GM21515 (cell line): ENCODE results near the gene TMEM179.
"Not testable (repeated sequence)": the region's sequence is repeated elsewhere in the genome, so short reads cannot be mapped to it uniquely, and the experiment has no call there.

Experiments used
- ATAC-seq: cut with Tn5 transposase; IDR thresholded peaks from one replicate; pipeline ENCODE4 v1.9.1; 2021; ENCODE audit not compliant: unreplicated experiment

TMEM179 gene

DNA sequence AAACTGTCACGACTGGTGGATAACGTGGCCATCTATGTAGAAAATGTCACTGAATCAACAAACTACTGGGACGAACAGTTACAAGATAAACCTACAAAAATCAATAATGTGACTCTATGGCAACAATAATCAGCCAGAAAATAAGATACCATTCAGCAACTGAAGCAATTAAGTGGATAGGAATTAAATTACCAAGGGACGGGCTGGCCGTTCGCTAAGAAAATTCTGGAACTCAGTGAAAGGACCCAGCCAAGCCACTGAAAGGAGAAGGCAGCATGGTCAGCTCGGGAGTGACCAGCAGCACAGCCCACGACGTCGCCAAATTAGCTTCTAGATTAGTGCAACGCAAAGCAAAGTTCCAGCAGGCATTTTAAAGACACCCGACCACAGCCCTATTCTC, 33.6 kb upstream of the TMEM179 start:
- ATAC-seq, result no peak

DNA sequence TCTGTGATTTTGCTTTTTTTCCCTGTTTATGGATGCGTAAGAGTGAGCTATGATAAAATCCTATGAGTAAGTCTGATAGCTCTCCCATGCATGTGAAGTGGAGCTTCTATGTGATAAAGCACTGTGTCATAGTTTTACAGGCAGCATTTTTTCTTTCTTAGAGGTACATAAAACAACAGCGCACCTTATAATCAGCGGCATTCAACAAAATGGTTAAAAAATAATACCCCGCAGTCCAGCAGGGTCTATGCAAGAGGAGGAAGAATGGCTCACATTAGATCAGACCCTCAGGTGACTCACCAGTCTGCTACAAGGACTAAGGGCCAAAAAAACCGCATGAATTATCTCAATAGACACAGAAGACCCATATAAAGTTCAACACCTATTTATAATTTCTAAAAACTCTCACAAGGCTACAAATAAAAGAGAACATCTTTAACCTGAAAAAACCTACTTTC, 33.0 kb upstream of the TMEM179 start:
- ATAC-seq, result no peak

DNA sequence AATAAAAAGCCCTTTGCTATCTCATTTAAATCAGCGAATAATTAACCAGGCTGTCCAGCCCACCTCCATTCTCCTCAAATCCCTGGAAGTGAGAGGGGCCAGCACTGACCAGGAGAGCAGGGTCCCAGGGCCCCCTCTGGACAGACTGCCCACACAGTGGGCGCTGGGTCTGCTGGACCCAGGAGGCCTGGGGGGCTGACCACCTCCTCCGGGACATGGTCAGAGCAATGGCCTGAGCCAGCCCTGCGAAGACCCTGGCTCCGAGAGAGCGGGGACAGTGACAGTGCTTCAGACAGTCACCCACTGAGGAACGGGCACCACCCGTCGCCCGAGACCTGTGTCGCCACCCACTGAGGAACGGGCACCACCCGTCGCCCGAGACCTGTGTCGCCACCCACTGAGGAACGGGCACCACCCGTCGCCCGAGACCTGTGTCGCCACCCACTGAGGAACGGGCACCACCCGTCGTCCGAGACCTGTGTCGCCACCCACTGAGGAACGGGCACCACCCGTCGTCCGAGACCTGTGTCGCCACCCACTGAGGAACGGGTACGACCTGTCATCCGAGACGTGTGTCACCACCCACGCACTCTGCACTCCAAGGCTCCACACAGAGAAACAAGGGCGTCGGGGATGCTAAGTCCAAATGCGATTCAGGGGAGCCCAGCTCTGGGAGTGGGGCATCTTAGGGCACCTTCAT, 32.4 kb upstream of the TMEM179 start:
- ATAC-seq, result not testable (repeated sequence)

DNA sequence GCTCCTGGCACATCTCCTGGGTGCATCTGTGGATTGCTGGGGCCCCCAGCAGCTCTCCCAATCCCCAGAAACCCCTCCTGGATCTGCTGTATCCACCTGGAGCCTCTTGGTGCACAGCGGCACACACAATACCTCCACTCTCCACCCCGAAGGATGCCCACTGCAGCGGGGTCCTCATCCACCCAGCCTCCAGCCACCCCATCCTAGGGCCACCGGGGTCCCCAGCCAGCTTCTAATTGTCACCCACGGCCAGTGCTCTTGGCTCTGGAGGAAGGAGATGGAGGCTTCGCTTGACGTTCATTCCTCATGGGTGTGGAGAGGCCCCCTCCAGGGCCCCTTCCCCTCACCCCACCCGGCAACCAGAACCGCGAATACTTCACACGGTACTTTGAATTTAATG, 31.6 kb upstream of the TMEM179 start:
- no peak for ATAC-seq

DNA sequence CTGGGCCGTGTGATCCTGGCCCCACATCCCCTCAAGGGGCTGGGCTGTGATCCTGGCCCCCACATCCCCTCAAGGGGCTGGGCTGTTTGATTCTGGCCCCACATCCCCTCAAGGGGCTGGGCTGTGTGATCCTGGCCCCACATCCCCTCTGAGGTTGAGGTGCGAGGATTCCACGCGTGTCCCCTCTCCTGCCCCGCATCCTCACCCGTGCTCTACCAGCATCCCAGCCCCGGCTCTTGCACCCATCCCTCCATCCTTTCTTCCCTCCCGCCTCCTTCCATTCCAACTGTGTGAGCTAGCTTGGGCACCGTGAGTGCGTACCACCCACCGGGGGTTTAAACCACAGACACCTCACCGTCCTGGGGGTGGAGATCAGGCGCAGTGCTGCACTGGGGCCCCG, 31.1 kb upstream of the TMEM179 start:
- no peak for ATAC-seq

DNA sequence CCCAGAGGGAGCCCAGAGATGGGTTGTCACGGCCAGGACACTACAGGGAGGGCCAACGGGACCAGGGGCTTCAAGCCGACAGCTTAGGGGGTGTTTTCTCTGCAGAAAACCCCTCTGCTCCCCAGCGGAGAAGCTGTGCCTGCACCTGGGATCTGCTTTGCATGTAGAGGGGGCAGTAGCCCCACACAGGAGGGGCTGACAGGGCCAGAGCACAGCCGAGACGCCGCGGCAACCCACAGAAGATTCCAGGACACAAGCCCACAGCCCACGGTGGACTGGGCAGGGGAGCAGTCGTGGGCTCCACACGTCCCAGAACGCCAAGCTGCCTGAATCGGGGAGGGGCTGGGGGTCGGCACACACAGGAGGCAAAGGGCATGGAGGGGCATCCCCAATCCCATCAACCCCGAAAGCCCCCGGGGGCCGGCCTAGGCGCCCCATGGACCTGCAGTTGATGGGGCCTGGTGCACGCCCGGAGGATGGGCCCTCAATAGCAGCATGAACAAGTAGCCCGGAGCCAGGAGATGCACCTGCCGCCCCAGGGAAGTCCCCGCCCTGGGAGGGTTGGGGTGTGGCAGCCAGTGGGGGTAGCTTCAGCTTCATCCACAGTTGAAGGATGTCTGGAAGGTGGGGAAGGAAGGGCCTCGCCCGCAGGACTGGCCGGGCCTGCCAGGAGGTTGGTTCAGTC, 30.5 kb upstream of the TMEM179 start:
- ATAC-seq, result no peak

DNA sequence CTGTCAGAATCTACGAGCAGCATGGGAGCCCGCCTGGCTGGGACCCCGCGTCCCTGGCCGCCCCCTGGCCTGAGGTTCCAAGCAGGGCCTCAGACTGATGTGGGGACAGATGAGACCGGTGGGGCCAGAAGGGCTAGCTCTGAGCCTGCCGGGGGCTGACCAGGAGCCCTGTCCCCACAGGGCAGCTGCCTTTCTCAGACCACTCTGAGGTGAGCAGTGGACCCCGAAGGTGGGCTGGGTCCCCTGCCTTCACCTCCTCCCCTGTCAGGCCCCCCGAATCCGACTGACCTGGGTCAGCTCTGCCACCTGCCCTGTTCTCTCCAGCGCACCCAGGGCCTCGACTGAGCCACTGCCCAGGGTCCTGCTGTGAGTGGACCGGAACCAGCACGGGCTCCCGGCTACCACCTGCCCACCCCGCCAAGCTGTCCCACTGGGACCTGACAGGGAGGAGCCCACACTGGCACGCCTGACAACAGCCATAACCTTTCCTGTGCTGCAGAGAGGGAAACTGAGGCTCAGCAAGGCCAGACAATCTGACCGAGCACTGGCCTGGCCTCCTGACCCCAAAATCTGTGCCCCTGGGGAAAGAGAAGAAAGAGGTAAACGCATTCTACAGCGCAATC, 29.7 kb upstream of the TMEM179 start:
- no peak for ATAC-seq

DNA sequence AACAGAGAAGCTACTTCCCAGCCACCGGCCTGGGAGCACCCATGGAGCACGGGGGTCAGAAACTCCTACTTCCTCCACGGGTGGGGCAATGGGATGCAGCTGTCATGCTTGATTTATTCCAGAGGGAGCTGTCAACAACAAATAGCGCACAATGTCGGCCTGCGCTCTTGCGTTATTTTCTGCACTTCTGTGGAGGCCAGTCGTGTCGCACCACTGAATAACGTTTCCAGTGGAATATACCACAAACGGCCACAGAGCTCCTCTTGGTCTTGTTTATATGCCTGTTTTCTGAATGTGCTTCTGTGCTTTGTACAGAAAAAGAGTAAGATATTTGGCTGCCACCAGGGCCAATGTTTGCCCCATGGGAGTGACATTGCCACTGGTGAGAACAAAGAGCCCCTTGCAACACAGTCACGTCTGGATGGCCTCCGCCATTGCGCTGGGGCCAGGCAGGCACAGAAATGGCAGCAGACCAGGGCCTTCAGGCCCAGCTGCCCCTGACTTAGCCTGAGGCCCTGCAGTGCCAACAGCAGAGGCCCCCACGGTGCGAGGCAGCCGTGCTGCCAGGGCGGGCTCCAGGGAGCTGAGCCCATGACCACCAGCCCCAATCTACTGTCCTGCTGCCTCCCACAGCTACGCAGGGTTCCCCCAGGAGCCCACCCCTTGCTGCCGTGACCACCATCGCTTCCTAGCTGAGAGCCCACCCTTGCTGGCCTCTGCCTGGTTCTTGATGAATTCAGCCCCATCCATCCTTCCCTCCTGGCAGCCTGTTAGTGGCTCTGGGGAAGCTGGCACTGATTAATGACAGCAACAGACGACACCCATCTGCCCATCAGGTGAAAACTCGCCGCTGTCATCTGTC, 28.9 kb upstream of the TMEM179 start:
- ATAC-seq, result no peak

DNA sequence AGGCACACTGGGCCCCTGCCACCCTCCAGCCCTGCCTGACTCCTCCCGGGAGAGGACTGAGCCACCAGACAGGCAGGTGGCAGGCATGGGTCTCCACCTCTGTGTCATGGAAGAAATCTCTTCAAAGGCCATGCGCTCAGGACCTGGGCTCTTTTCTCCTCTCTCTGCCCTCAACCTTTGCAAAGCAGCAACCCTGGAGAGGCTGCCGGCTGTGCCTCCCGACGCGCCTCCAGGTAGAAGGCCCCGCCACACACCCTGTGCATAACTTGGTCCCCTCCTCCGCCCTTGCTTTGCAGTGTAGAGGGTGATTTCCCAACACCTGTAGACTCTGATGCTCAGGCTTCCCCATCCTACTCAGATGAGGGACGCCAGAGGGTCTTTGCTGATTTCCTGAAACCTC, 28.2 kb upstream of the TMEM179 start:
- no peak for ATAC-seq

DNA sequence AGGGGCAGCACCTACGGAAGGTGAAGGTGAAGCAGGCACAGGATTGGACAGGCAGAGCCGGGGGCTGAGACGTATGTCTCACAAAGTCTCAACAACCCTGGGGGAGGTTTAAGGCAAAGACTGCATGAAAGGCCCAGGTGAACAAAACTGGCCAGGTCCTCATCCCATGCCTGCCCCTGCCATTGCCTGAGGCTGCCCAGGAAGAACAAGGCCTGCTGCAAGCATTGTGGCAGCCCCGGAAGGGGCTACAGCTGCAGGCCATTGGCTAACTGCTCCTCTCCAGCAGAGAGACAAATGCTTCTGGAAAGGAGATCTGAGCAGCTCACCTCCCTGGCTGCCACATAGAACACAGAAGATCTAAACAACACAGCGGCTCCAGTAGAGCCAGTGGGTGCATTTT, 20.4 kb upstream of the TMEM179 start:
- ATAC-seq, result no peak

DNA sequence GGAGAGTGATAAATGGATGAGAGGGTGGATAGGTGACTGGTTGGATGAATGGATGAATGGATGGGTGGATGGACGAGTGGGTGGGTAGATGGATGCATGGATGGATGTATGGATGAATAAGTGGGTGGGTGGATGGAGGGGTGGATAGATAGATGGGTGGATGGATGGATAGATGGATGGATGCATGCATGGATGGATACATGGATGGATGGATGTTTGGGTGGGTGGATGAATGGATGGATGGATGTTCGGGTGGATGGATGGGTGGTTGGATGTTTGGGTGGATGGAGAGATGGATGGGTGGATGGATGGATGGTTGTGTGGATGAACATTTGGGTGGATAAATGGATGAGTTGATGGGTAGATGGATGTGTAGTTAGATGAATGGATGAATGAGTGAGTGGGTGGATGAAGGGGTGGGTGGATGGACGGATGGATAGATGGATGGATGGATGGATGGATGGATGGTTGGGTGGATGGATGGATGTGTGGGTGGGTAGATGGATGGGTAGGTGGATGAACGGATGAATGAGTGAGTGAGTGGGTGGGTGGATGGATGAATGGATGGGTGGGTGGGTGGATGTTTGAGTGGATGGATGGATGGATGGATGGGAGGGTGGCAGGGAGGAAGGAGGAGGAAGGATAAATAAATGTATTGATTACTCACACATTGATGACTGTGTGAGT, 9.7 kb upstream of the TMEM179 start:
- ATAC-seq, result no peak

DNA sequence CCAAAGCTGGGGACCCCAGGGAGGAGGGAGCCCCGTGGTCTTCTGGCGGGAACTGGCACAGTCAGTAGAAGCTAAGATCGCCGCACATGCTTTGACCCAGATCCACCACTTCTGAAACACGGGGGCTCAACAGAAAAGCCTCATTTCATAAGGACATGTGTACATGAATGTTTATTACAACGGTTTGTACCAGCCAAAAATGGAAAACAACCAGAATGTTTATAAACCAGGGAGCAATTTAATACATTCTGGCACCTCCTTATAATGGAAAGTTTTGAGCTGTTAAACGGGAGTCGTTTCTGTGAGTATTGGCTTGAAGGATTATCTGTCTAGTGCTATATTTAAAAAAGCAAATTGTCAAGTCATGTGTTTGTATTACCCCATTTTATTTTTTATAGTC, 7.3 kb upstream of the TMEM179 start:
- no peak for ATAC-seq

DNA sequence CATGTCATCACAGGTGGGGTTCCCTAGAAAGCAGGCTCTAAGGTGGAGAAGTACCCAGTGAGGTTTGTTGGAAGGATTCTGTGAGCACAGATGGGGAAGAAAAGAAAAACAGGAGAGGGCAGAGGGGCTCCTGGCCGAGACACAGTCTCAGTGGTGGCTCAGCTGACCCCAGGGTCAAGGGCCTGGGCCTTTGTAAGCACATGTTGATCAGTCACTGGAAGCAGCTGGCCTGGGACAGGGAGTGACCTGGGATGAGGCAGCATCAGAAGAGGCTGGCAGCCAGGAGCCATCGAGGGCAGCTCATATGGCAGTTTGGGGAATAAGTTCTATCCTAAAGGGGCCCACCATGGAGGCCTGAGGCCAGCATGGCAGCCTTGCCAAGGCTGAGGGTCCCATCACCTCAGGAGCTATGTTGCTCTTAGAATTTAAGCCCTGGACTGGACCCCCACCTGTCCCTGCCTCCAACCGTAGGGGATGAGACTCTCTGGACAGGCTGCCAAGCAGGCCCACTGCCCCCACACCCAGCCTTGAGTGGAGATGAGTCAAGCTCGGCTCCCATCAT, 6.3 kb upstream of the TMEM179 start:
- ATAC-seq, result no peak

DNA sequence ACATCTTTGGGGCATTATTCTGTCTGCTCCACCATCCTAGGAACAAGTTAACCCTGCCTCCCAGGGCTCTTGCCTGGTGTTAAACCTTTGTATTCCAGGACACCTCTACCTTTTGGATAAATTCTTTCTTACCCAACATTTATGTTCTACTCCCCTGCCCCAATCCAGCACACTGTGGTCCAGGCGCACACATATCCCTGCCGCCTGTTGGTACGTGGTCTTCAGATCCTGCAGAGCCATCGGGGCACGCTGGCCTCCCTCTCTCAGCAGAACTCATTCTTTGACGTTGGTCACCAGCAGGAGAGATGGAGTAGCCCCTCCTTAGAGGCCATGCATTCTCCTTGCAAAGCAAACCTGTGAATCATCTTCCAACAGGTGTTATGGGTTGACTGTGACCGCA, 5.1 kb upstream of the TMEM179 start:
- ATAC-seq, result no peak

DNA sequence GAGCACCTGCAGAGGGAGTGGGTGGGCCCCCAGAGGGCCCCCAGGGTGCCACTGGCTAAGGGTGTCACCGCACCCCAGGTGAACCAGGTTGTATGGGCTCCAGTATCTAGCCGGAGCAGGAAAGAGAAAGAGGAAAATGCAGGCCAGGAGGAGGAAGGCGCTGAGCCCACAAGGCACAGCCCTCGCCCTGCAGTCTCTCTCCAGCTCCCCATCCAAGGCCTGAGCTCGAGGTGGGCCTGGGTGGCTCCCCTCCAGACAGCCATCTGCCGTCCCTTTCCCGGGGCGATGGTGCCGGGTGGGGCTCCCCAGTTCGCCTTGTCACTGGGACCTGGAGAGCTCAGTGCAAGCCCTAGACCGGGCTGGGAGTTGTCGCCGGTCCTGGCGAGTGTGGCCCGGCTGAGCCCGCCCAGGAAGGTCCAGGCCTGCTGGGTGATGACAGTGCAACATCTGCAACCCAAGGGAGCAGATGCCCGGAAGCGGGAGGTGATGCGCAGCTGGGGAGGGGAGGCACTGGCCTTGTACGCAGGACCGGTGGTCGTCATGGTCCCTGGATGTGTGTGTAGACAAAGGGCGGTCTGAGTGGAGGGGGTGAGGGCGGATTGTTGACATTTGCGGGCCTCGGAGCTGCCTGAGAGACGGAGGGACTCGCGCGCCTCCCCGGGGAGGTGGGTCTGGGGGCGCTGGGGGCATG, 716 bp downstream of the TMEM179 start:
- no peak for ATAC-seq

DNA sequence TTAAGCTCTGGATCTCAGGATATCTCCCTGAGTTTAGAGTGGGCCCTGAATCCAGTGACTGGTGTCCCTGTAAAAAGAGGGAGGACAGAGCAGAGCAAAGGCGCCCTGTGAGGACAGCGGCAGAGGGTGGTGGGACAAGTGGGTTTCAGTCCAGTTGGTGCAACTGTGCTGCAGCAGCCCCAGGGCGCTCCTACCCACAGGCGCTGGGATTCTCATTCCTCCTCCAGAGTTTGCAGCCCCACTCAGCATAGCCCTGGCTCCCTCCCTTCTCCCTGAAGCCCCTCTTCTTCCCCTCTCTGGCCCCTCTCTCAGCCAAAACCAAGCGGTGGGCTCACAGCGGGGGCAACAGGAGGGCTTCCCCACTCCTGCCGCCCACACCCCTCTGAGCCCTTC, 1.6 kb downstream of the TMEM179 start:
- no peak for ATAC-seq

DNA sequence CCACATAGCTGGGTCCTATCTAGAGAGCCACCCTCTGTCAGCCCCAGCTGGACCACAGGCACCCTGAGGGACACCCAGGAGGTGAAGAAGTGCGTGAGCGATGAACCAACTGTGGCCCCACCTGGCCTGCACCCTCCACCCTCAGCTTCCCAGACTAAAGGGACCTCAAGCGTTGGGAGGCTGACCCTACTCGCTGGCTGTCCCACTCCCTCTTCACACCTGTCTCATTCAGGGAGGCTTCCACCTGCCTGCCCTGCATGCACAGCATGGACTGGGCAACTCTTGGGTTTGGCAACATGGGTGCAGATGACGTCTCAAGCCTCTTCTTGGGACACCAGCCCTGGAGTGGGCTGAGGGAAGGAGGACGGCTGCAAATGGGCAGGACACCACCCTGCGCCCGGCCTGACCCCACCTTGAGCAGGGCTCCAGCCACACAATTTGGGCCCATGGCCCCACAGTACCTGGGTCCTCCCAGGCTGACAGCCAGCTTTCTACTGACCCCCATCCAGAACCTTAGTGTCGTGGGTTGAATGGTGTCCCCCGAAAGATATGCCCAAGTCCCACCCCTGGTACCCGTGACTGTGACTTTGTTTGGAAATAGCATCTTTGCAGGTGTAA, 2.1 kb downstream of the TMEM179 start:
- ATAC-seq, result no peak

DNA sequence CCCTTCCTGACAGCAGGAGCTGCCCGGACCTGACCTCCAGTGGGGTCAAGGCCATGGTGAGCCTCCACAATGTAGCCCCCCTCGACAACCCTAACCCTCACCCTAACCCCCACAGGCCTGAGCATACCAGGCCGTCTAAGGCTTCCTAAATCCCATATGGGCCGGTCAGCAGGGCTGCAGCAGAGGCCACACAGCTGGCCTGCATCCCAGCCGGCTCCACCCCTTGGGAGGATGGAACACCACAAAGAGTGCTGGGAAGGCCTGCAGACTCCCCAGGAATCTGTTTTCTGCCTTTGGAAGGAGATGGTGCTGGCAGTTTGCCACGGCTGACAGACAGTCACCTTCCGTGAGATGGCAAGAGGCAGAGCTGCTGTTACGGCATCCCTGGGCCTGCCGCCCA, 2.8 kb downstream of the TMEM179 start:
- no peak for ATAC-seq

DNA sequence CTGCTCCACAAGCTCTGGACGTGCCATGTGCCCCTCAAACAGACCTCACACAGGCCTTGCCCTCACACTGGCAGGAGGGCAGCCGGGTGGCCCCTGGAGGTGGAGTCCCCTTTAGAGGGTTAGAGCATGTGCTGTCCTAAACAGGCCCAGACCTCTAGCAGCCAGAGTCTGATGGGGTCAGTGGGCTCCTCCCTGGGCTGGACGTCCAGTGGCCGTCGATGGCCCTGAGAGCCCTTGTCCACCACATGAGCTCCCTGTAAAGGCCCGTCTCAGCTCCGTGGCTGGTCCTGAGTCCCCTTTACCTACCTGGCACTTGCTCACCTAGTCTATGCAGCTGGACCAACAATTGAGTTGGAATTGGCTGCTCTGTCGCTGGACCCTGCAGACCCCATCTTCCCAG, 3.8 kb downstream of the TMEM179 start:
- ATAC-seq, result no peak
